Spleen (tissue), 11 donors: Measurements from ENCODE around the gene SPR. TPM values are rescaled to one million over a fixed set of nuclear protein-coding genes. Genes with fewer than 3 reads are reported as not detected.
A peak's percentile ranks its signal among the peaks of the same experiment; 100 is the strongest.

Experiments used
- DNase-seq: peaks from one replicate; pipeline ENCODE4 v3.0.0-alpha.2; 2020
- H3K27ac ChIP-seq, 8 donors: fragments of 200-600 bp; sonication (generic) in 7 of 8; 1 replicate in 4 of 8; 2 replicates in 4 of 8; pipeline versions ENCODE4 v1.5.0 to v1.8.0; 2016 to 2021; ENCODE audit warnings: inconsistent platforms in 4 of 8, mild to moderate bottlenecking in 4 of 8, moderate library complexity in 1 of 8
- H3K27me3 ChIP-seq, 7 donors: fragments of 200-600 bp; sonication (generic) in 6 of 7; replicated peaks in 1 of 7; 1 replicate in 4 of 7; 2 replicates in 3 of 7; pipeline versions ENCODE4 v1.5.0 to v1.8.0; 2016 to 2021; ENCODE audit warnings: inconsistent platforms in 3 of 7, mild to moderate bottlenecking in 1 of 7
- H3K36me3 ChIP-seq, 6 donors: fragments of 200-600 bp; sonication (generic) in 5 of 6; 1 replicate in 4 of 6; 2 replicates in 2 of 6; pipeline versions ENCODE4 v1.5.0 to v1.8.0; 2016 to 2021; ENCODE audit warnings: inconsistent platforms in 2 of 6
- H3K4me1 ChIP-seq, 6 donors: fragments of 200-600 bp; sonication (generic) in 5 of 6; 1 replicate in 3 of 6; 2 replicates in 3 of 6; pipeline versions ENCODE4 v1.5.0 to v1.8.0; 2016 to 2021; ENCODE audit warnings: inconsistent platforms in 3 of 6
- H3K4me3 ChIP-seq, 8 donors: fragments of 200-600 bp; sonication (generic) in 7 of 8; 1 replicate in 4 of 8; 2 replicates in 4 of 8; pipeline versions ENCODE4 v1.5.0 to v1.8.0; 2016 to 2021; ENCODE audit warnings: inconsistent platforms in 4 of 8, mild to moderate bottlenecking in 4 of 8, moderate library complexity in 2 of 8
- H3K9me3 ChIP-seq, 8 donors: fragments of 200-600 bp; sonication (generic) in 7 of 8; 1 replicate in 4 of 8; 2 replicates in 4 of 8; pipeline versions ENCODE4 v1.5.0 to v1.8.0; 2016 to 2021; ENCODE audit warnings: inconsistent platforms in 4 of 8
- POLR2A ChIP-seq, 3 donors: fragments of 450-650 bp; IDR thresholded peaks; one replicate each; pipeline ENCODE4 v1.5.1; 2017; ENCODE audit warnings: antibody characterized with exemption in 3 of 3, mild to moderate bottlenecking in 1 of 3
- POLR2AphosphoS5 ChIP-seq, 3 donors: sonication (generic); formaldehyde crosslinking; IDR thresholded peaks; one replicate each; pipeline ENCODE4 v1.5.1; 2017; ENCODE audit warnings: antibody characterized with exemption in 3 of 3
- WGBS, 5 donors: extraction: QIAGEN DNeasy Blood & Tissue Kit in 3 of 5; methylation state at CpG; one replicate each; pipeline versions ENCODE4 v1.1.5 to v1.1.7; 2013 to 2018; 5-methylcytosine and 5-hydroxymethylcytosine counted together
- intact Hi-C: fragments of 100-400 bp; cut with DNase I; formaldehyde crosslinking; loops from one replicate; pipeline ENCODE4 v1.15.0; 2023; ENCODE audit warnings: low total_unique reads
- polyA plus RNA-seq, 3 donors: library from polyadenylated mRNA; stranded (reverse); fragments of 200-250 nt; gene quantifications; one replicate each; pipeline ENCODE4 v1.2.1, GENCODE V29; 2013
- total RNA-seq, 7 donors: library from RNA; depleted of rRNA in 3 of 7; stranded (reverse); fragments of >200 nt in 3 of 7; fragmentation: NEBNext Ultra II Directional in 4 of 7; extraction: Animal tissue kit (Norgen Biotek cat#: 25700) in 4 of 7; gene quantifications; one replicate each; pipeline versions ENCODE4 v1.1.0 to v1.2.1, GENCODE V29; 2016 to 2021
- TF ChIP-seq, protein P1 (sequence below), 11 experiments: fragments of 200-600 bp in 7 of 11; fragments of 450-650 bp in 4 of 11; sonication (generic) in 4 of 11; IDR thresholded peaks in 8 of 11; conservative IDR thresholded peaks in 3 of 11; 1 replicate in 7 of 11; 2 replicates in 4 of 11; pipeline versions ENCODE4 v1.4.0 to v1.8.0; 2016 to 2021; ENCODE audit warnings: antibody characterized with exemption in 11 of 11, inconsistent platforms in 4 of 11, mild to moderate bottlenecking in 1 of 11
- donor health status: healthy with polysubstance abuse.
- donor health status: DM: no; HTN: no; CAD: no; lungs with moderate emphysema.
- donor health status: DM: no; HTN: no; CAD: no.
- donor health status: Bipolar disorder and iron deficiency.
- donor health status: healthy.
- donor health status: DM: no; HTN: no; CAD: no.
- donor health status: DM: yes; HTN: yes; CAD: no.

The SPR gene
- total and polyA plus RNA-seq, 10 donors: 3.9 to 22.6 (median 9.8) TPM

DNA sequence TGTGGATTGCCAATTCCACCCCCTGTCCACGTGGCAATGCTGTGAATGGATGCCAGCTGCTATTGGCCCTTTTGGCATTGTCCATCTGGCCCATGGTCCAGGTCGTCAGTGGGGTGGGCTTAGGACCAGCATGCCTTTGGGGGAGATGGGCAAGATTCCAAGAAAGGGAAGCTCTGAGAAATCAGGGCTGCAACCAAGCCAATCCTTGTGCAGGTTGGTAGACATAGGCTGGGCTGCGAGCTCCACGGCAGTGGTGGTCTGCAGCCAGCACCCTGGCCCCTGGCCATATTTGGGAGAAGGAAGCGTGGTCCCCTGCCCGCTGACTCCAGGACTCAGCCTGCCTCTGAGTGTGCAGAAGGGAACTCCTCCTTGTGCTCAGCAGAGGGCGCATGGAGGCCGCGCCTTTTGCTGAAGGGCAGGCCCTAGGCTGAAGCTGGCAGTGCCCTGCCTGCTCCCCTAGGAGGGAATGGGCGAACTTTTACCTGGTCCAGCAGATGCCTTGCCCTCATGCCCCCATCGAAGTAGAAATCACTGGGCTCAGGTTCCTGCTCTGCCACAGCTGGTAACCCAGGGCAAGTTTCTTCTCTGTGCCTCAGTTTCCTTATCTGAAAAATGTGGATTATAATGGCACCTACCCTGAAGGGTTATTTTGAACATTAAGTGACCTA is 5.4 kb downstream of the SPR start:
- WGBS, 5 donors: 6 to 13% (median 9%) methylated on average over 4 to 11 of the region's 11 CpGs
- H3K4me1 ChIP-seq: peaks cover 5 to 43% (median 14%) of the 10 kb centered on the region in 6 donors
- DNase-seq: peak; percentile 88
- peaks cover 0 to 12% (median 0%) of the 10 kb centered on the region in 6 donors for H3K36me3 ChIP-seq
- intact Hi-C loops: loop anchor here (5.0 kb wide), 1 partner anchor 270 kb away; no protein-coding TSS in a partner anchor
- peaks cover 0 to 84% (median 20%) of the 10 kb centered on the region in 7 donors for H3K27me3 ChIP-seq
- H3K9me3 ChIP-seq: no peaks in the 10 kb centered on the region
- no peak overlapping the region for H3K4me3 ChIP-seq
- TF ChIP-seq POLR2AphosphoS5 (IDR thresholded peaks at IDR 0.05) (peak in 1 of 3 donors; percentile 36), POLR2A (IDR thresholded peaks at IDR 0.05) (no peak)
- TF ChIP-seq, protein P1, sequence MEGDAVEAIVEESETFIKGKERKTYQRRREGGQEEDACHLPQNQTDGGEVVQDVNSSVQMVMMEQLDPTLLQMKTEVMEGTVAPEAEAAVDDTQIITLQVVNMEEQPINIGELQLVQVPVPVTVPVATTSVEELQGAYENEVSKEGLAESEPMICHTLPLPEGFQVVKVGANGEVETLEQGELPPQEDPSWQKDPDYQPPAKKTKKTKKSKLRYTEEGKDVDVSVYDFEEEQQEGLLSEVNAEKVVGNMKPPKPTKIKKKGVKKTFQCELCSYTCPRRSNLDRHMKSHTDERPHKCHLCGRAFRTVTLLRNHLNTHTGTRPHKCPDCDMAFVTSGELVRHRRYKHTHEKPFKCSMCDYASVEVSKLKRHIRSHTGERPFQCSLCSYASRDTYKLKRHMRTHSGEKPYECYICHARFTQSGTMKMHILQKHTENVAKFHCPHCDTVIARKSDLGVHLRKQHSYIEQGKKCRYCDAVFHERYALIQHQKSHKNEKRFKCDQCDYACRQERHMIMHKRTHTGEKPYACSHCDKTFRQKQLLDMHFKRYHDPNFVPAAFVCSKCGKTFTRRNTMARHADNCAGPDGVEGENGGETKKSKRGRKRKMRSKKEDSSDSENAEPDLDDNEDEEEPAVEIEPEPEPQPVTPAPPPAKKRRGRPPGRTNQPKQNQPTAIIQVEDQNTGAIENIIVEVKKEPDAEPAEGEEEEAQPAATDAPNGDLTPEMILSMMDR (IDR thresholded peaks at IDR 0.05 in 8 of 11, conservative IDR thresholded peaks at IDR 0.05 in 3 of 11): peak; percentile 37 to 83 (median 69)
- H3K27ac ChIP-seq: no peak overlapping the region

DNA sequence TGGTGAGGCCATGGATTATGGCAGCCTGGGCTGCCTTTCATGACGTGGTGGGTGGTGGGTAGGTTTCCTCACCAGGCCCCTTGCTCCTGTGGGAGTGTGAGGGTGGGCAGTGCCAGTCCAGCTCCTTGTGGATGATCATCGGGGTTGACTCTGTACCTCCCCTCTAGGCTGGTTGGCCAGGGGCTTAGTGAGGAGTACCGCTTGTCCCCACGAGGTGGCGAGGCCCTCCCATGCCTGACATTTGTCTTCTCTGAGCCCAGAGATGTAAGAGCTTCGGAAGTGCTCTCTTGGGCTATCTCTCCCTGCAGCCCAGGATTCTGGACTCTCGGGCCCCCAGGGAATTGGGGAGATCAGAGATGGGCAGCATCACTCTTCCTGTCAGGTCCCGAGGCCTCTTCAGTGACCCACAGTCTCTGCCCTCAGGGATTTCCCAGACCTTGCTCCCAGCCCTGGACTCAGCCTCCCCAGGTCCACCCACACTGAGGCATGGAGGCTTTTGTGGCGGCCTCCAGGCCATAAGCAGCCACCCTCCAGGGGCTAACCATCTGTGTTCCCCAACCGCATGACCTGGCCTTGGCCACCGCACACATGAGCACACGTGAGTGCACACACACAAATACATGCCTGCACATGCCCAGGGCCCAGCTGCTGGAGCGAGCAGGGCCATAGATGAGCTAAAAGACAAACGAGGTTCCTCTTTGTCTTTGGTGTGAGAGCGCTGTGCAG is 6.5 kb downstream of the SPR start:
- no peaks in the 10 kb centered on the region for H3K9me3 ChIP-seq
- peaks cover 0 to 12% (median 0%) of the 10 kb centered on the region in 6 donors for H3K36me3 ChIP-seq
- TF ChIP-seq, protein P1 (IDR thresholded peaks at IDR 0.05 in 8 of 11, conservative IDR thresholded peaks at IDR 0.05 in 3 of 11): peak in 10 of 11 experiments; percentile 9 to 71 (median 46)
- no peak for TF ChIP-seq POLR2A (IDR thresholded peaks at IDR 0.05)
- no peak overlapping the region for H3K27ac ChIP-seq
- no peak for DNase-seq
- H3K4me3 ChIP-seq: no peak overlapping the region
- peaks cover 0 to 31% (median 4%) of the 10 kb centered on the region in 6 donors for H3K4me1 ChIP-seq
- intact Hi-C loops: loop anchor here (5.0 kb wide), 1 partner anchor 269 kb away; no protein-coding TSS in a partner anchor
- peaks cover 0 to 81% (median 14%) of the 10 kb centered on the region in 7 donors for H3K27me3 ChIP-seq
- 36 to 49% (median 42%) methylated on average over 9 to 15 of the region's 15 CpGs for WGBS, 5 donors

DNA sequence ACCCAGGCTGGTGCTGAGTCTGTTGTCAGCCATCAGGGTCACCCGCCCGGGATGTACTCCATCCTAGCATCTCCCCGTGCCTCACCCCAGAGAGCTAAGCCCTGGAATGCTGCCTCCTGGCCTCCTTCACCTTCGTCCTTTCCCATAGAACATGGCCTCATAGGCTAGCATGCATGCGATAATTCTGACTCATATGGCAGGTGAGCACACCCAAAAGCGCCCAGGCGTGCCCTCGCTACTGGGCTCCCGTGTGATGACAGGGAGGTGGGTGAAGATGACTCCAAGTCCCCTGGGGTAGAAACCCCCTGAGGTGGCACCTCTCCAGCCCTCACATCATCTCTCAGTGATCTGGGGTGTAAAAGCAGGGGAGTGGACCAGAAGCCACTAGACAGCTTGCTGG is 7.3 kb downstream of the SPR start:
- Histone ChIP-seq H3K27ac (no peak overlapping the region), H3K4me1 (peaks cover 0 to 26% (median 0%) of the 10 kb centered on the region in 6 donors), H3K36me3 (peaks cover 0 to 12% (median 0%) of the 10 kb centered on the region in 6 donors), H3K9me3 (no peaks in the 10 kb centered on the region), H3K4me3 (no peak overlapping the region), H3K27me3 (peaks cover 0 to 76% (median 13%) of the 10 kb centered on the region in 7 donors)
- WGBS, 5 donors: 82 to 93% (median 90%) methylated on average over 9 of the region's 9 CpGs
- intact Hi-C loops: loop anchor here (5.0 kb wide), 1 partner anchor 268 kb away; no protein-coding TSS in a partner anchor
- DNase-seq: no peak
- TF ChIP-seq POLR2A (IDR thresholded peaks at IDR 0.05) (no peak), POLR2AphosphoS5 (IDR thresholded peaks at IDR 0.05) (no peak)
- TF ChIP-seq, protein P1 (IDR thresholded peaks at IDR 0.05 in 8 of 11, conservative IDR thresholded peaks at IDR 0.05 in 3 of 11): no peak

DNA sequence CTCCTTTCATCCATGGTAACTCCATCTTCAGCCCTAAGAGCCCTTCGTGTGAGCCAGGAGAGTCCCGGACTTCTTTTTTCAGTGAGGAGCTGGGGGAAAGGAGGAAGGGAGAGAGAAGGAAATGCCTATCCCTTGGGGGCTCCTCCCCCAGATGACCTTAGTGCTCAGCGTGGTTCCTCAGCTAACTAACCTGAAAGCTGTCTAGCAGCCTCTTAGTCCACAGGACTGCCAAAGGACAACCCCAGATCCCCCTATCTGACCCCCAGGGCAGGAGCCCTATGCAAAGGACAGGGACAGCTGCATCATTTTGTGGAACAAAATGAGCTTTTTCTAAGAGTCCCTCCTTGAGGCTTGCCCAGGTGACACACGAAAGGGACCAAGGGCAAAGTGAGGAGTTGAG is 7.9 kb downstream of the SPR start:
- no peak overlapping the region for H3K27ac ChIP-seq
- no peak for TF ChIP-seq POLR2A (IDR thresholded peaks at IDR 0.05)
- TF ChIP-seq POLR2AphosphoS5 (IDR thresholded peaks at IDR 0.05): no peak
- TF ChIP-seq, protein P1 (IDR thresholded peaks at IDR 0.05 in 8 of 11, conservative IDR thresholded peaks at IDR 0.05 in 3 of 11): no peak
- peaks cover 0 to 26% (median 0%) of the 10 kb centered on the region in 6 donors for H3K4me1 ChIP-seq
- H3K9me3 ChIP-seq: no peaks in the 10 kb centered on the region
- intact Hi-C loops: no loop called here
- DNase-seq: no peak
- peaks cover 0 to 12% (median 0%) of the 10 kb centered on the region in 6 donors for H3K36me3 ChIP-seq
- peaks cover 0 to 76% (median 13%) of the 10 kb centered on the region in 7 donors for H3K27me3 ChIP-seq
- H3K4me3 ChIP-seq: no peak overlapping the region
- WGBS, 5 donors: 5 to 16% (median 11%) methylated on average over 4 of the region's 4 CpGs
